Endothelial cell of umbilical vein (primary cell): Measurements from ENCODE around the gene NAPB. TPM values are rescaled to one million over a fixed set of nuclear protein-coding genes. Genes with fewer than 3 reads are reported as not detected.

Experiments used
- BruUV-seq: library from RNA; stranded (reverse); fragments of 400-500 nt; replicated peaks from 2 replicates; lab custom pipeline; 2021; lab: Mats Ljungman, UMichigan
- CTCF ChIA-PET: fragments of 300-600, 350-600 bp; sonication (Branson Sonifier 250); formaldehyde crosslinking; loops from one replicate; lab custom pipeline; 2021; ENCODE audit warnings: antibody characterized with exemption, inconsistent platforms; lab: Charles Lee
- POLR2A ChIA-PET: fragments of 300-600, 350-600 bp; sonication (Branson Sonifier 250); formaldehyde crosslinking; loops from one replicate; lab custom pipeline; 2021; ENCODE audit warnings: antibody characterized with exemption, inconsistent platforms; lab: Charles Lee
- DNase-seq: peaks from one replicate; pipeline ENCODE4 v3.0.0-alpha.2; 2011; ENCODE audit warnings: low read depth, low spot score
- FAIRE-seq: peaks from 2 replicates; lab custom pipeline; 2011; peaks lifted over from hg19 to GRCh38; lab: Jason Lieb, UNC
- H2AFZ ChIP-seq: 2 replicates; pipeline ENCODE4 v1.6.0; 2012; ENCODE audit warnings: low read depth, low read length, control low read depth, inconsistent platforms
- H3K27ac ChIP-seq: 2 replicates; pipeline ENCODE4 v1.5.1; 2011; ENCODE audit warnings: low read depth, mild to moderate bottlenecking, control low read depth, low read length, moderate library complexity; ENCODE audit not compliant: insufficient read depth
- H3K27me3 ChIP-seq, 2 experiments: 2 replicates each; pipeline versions ENCODE4 v1.6.0 to v1.6.1; 2011; ENCODE audit warnings: low read length in 2 of 2, mixed read lengths in 1 of 2; ENCODE audit not compliant: control insufficient read depth in 2 of 2, insufficient read depth in 2 of 2
- H3K36me3 ChIP-seq, 2 experiments: 2 replicates in 1 of 2; 3 replicates in 1 of 2; pipeline ENCODE4 v1.5.1; 2011; ENCODE audit warnings: low read length in 2 of 2, mild to moderate bottlenecking in 1 of 2, moderate library complexity in 1 of 2; ENCODE audit not compliant: control insufficient read depth in 2 of 2, insufficient read depth in 2 of 2; ENCODE audit errors: extremely low read depth in 1 of 2
- H3K4me1 ChIP-seq: 3 replicates; pipeline ENCODE4 v1.5.1; 2011; ENCODE audit warnings: mild to moderate bottlenecking, low read length; ENCODE audit not compliant: control insufficient read depth, insufficient read depth; ENCODE audit errors: extremely low read depth
- H3K4me2 ChIP-seq: 2 replicates; pipeline ENCODE4 v1.6.1; 2011; ENCODE audit warnings: low read length, control low read depth, mixed read lengths; ENCODE audit not compliant: insufficient read depth
- H3K4me3 ChIP-seq, 3 experiments: fragments of 200-600 bp in 1 of 3; sonication (generic), shearing (Covaris generic) in 1 of 3; replicated peaks in 1 of 3; 2 replicates each; pipeline ENCODE4 v1.5.1; 2011 to 2016; ENCODE audit warnings: control low read depth in 3 of 3, low read length in 3 of 3, mild to moderate bottlenecking in 2 of 3, inconsistent platforms in 1 of 3, low read depth in 1 of 3, moderate library complexity in 1 of 3; ENCODE audit not compliant: insufficient read depth in 1 of 3
- H3K79me2 ChIP-seq: 2 replicates; pipeline ENCODE4 v1.6.0; 2012; ENCODE audit warnings: low read length, inconsistent platforms; ENCODE audit not compliant: control insufficient read depth, insufficient read depth
- H3K9ac ChIP-seq: replicated peaks from 2 replicates; pipeline ENCODE3; 2011; ENCODE audit warnings: low read length, control low read depth; ENCODE audit not compliant: insufficient read depth; ENCODE audit errors: extremely low read depth
- H3K9me1 ChIP-seq: replicated peaks from 3 replicates; pipeline ENCODE4 v1.6.0; 2011; ENCODE audit warnings: mild to moderate bottlenecking, low read length; ENCODE audit not compliant: control insufficient read depth, insufficient read depth; ENCODE audit errors: extremely low read depth
- H3K9me3 ChIP-seq: replicated peaks from 2 replicates; pipeline ENCODE4 v1.5.1; 2012; ENCODE audit warnings: low read length, inconsistent platforms; ENCODE audit not compliant: control insufficient read depth, insufficient read depth
- H4K20me1 ChIP-seq: replicated peaks from 2 replicates; pipeline ENCODE3; 2011; ENCODE audit warnings: mild to moderate bottlenecking, low read length; ENCODE audit not compliant: control insufficient read depth, insufficient read depth; ENCODE audit errors: extremely low read depth
- EZH2 ChIP-seq: IDR thresholded peaks from 2 replicates; pipeline ENCODE4 v1.6.1; 2012; ENCODE audit warnings: borderline replicate concordance, low read depth, mild to moderate bottlenecking, moderate library complexity, low read length, inconsistent platforms; ENCODE audit not compliant: severe bottlenecking
- FOS ChIP-seq: IDR thresholded peaks from 2 replicates; pipeline ENCODE4 v1.6.1; 2011; ENCODE audit warnings: mild to moderate bottlenecking, low read length, moderate library complexity, borderline replicate concordance; ENCODE audit not compliant: insufficient read depth
- GATA2 ChIP-seq: IDR thresholded peaks from 2 replicates; pipeline ENCODE4 v1.7.0; 2011; ENCODE audit warnings: low read depth, mild to moderate bottlenecking, moderate library complexity, mixed read lengths, low read length; ENCODE audit not compliant: insufficient read length, insufficient read depth
- MAX ChIP-seq: IDR thresholded peaks from 2 replicates; pipeline ENCODE4 v1.6.1; 2011; ENCODE audit not compliant: insufficient read depth, insufficient read length
- MYC ChIP-seq: IDR thresholded peaks from one replicate; pipeline ENCODE4 v1.6.1; 2011; ENCODE audit warnings: mild to moderate bottlenecking, low read depth, low read length
- POLR2A ChIP-seq: IDR thresholded peaks from 2 replicates; pipeline ENCODE4 v1.6.1; 2012; ENCODE audit warnings: low read depth, mild to moderate bottlenecking, control low read depth, low read length
- POLR2AphosphoS5 ChIP-seq: IDR thresholded peaks from 2 replicates; pipeline ENCODE4 v1.6.1; 2012; ENCODE audit warnings: low read depth, mild to moderate bottlenecking, control low read depth, low read length, moderate library complexity; ENCODE audit not compliant: insufficient read depth
- dilution Hi-C: fragments of 300-500 bp; cut with MboI; formaldehyde crosslinking; loops from one replicate; pipeline ENCODE4 v1.15.0; 2019; ENCODE audit warnings: low sequenced_read_pairs; ENCODE audit not compliant: extremely low pct_ligation_motif_present
- intact Hi-C: fragments of 100-400 bp; cut with micrococcal nuclease; formaldehyde crosslinking; loops from one replicate; pipeline ENCODE4 v1.10.0; 2022
- polyA plus RNA-seq, 4 experiments: library from polyadenylated mRNA; depleted of rRNA in 3 of 4; stranded (reverse) in 3 of 4; unstranded in 1 of 4; fragments of >200 nt; gene quantifications; 2 replicates each; pipeline versions ENCODE4 v1.2.1 to v1.2.3, GENCODE V29; 2011 to 2012; ENCODE audit warnings: missing spikeins in 1 of 4
- total RNA-seq: library from RNA; stranded (reverse); gene quantifications from 2 replicates; pipeline ENCODE4 v1.2.3, GENCODE V29; 2021

Gene NAPB
- total and polyA plus RNA-seq, 2 donors (not counting 3 experiments of a cell fraction or from before 2014, with no cell fraction given), result 4.7 to 10.1 TPM

- Histone ChIP-seq H3K27ac (no peak overlapping the region), H3K4me1 (no peaks in the 10 kb centered on the region), H3K9ac (no peak overlapping the region), H2AFZ (no peak overlapping the region), H3K36me3 (no peaks in the 10 kb centered on the region), H3K9me3 (no peaks in the 10 kb centered on the region), H4K20me1 (peaks cover 6% of the 10 kb centered on the region), H3K4me3 (no peak overlapping the region), H3K79me2 (peaks cover 85% of the 10 kb centered on the region), H3K27me3 (no peaks in the 10 kb centered on the region), H3K4me2 (no peak overlapping the region), H3K9me1 (no peaks in the 10 kb centered on the region)
- intact Hi-C loops (no loop called here), dilution Hi-C loops (no loop called here)
- ChIA-PET CTCF (no interaction called here), POLR2A (no interaction called here)
- no TSS peak for BruUV-seq
- FAIRE-seq (no peak), DNase-seq (no peak)
- TF ChIP-seq POLR2A (no peak), POLR2AphosphoS5 (no peak)
These were observed 13.4 kb downstream of the NAPB start for GRCh38 chr20:23407781-23408464.

- dilution Hi-C loops (no loop called here), intact Hi-C loops (no loop called here)
- Histone ChIP-seq H3K4me1 (no peaks in the 10 kb centered on the region), H3K9ac (no peak overlapping the region), H4K20me1 (peaks cover 6% of the 10 kb centered on the region), H3K4me3 (no peak overlapping the region), H2AFZ (no peak overlapping the region), H3K9me1 (no peaks in the 10 kb centered on the region), H3K27ac (no peak overlapping the region), H3K9me3 (no peaks in the 10 kb centered on the region), H3K79me2 (peaks cover 78% of the 10 kb centered on the region), H3K36me3 (no peaks in the 10 kb centered on the region), H3K27me3 (no peaks in the 10 kb centered on the region), H3K4me2 (no peak overlapping the region)
- FAIRE-seq, result no peak
- DNase-seq, result no peak
- no peak for TF ChIP-seq MAX
- TF ChIP-seq POLR2A, result no peak
- no peak for TF ChIP-seq GATA2
- TF ChIP-seq EZH2, result no peak
- no peak for TF ChIP-seq MYC
- no peak for TF ChIP-seq FOS
- no TSS peak for BruUV-seq
- ChIA-PET CTCF (interaction anchor here (1.0 to 2.6 kb wide), 3 partner anchors 9 to 57 kb away, joined by 3 to 10 read pairs (median 3); partner anchors contain the start of genes NAPB and NXT1), POLR2A (no interaction called here)
These were observed 14.4 kb downstream of the NAPB start for GRCh38 chr20:23406880-23407279.
